Stimulated activated CD4-positive, alpha-beta T cell treated with anti-CD3 and anti-CD28 coated beads, Interleukin-4, amount 100 ng/mL, for 1 hour (primary cell): ENCODE data around the gene ADAM20.
"Not testable (repeated sequence)": the region's sequence is repeated elsewhere in the genome, so short reads cannot be mapped to it uniquely, and the experiment has no call there.

Source experiments
- DNase-seq: peaks from one replicate; pipeline ENCODE4 v3.0.0-alpha.2; 2020

ADAM20 gene

DNA sequence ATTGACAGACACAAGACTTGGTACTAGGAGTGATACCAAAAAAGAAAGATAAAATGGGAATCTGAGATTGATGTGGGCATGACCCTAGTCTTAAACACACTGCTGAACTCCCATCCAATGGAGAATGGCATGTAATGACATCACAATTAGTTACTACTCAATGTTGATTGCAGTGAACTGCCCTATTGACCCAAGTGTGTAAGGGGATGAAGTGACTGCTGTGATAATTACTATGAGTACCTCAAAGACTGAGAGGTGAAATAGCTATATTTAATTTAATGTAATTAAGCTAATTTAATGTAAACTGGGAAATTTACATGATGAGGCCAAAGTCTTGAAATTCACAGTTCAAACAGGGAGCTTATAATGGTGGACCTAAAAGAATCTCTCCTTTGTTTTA is at the start of gene ADAM20:
Gene ADAM20, minus strand, starts transcription at position 101 of the 400 bp plus-strand sequence. CDS start 10,247 bp downstream, outside the sequence.
- DNase-seq = no peak

DNA sequence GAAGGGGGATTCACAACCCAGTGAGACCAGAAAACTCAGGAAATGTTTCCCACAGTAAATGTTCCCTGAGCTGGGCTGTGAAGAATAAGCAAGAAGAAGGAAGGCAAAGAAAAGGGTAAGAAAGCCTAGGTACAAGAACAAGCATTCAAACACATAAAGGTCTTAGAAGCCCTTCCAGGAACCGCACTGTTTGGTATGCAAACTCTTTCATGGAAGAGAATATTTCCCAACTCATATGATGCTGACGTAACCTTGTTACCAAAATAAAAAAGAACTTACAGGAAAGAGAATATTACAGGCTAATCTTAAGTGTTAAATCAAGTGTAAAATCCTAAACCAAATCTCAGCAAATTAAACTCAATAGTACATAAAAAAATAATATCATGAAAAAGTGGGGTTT is 42.1 kb upstream of the ADAM20 start:
- DNase-seq = no peak

DNA sequence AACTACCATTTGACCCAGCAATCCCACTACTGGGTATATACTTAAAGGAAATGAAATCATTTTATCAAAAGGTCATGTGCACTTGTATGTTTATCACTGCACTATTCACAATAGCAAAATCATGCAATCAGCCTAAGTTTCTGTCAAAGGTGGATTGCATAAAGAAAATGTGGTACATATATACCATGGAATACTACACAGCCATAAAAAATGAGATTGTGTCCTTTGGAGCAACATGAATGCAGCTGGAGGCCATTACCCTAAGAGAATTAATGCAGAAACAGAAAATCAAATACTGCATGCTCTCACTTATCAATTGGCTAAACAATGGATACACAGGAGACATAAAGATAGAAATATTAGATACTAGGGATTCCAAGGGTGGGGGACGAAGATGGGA is 38.2 kb upstream of the ADAM20 start:
- no peak for DNase-seq

DNA sequence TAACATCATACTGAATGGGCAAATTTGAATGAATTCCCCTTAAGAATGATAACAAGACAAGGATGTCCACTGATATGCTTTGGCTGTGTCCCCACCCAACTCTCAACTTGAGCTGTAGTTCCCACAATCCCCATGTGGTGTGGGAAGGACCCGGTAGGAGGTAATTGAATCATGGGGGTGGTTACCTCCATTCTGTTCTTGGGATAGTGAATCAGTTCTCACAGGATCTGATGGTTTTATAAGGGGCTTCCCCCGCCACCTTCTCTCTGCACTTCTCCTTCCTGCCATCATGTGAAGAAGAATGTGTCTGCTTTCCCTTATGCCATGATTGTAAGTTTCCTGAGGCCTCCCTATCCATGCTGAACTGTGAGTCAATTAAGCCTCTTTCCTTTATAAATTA is 36.3 kb upstream of the ADAM20 start:
- no peak for DNase-seq

DNA sequence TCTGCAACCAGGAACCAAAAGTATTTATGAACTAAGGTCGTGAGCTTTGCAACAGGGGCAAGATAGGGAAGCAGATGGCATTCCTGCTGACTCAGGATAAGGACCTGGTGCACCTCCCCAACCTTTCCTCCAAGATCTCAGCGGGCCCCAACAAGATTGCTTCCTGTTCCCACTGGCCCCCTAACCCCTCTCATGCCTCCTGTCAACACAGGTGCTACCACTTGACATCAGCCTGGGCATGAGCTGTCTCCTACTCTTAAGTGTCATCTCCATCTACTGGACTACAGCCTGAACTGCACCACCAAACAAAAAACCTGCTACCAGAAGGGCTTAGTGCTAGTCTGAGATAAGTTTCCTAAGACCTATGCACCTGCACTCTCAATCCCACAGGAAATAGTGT is 33.0 kb upstream of the ADAM20 start:
- no peak for DNase-seq

DNA sequence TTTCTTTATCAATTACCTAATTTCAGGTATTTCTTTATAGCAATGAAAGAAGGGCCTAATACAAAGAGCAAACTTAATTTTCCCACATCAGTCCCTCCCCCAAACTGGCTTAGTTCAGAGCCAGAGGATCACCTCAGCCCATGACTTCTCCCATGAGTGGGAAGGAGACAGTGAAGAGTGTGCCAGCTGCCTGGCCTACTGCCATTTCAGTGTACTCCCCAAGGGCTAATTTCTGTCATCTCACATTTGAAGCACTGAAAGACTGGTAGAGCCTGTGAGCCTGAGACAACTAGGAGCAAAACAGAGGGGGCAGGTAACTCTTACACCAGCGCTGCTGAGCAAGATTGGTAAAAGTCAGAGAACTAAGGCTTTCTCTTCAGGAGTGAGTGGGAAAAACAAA is 29.1 kb upstream of the ADAM20 start:
- DNase-seq = no peak

DNA sequence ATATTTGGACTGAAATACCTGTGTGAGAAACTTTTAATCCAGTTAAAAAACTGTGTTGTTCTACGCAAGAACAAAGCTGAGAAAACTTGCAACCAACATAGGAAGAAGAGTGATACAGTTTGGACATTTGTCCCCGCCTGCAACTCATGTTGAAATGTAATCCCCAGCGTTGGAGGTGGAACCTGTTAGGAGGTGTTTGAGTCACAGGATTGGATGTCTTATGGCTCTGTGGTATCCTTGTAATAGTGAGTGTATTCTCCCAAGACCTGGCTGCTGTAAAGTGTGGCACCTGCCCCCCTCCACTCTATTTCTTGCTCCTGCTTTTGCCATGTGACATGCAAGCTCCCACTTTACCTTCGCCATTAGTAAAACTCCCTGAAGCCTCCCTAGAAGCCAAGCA is 28.6 kb upstream of the ADAM20 start:
- DNase-seq = no peak

DNA sequence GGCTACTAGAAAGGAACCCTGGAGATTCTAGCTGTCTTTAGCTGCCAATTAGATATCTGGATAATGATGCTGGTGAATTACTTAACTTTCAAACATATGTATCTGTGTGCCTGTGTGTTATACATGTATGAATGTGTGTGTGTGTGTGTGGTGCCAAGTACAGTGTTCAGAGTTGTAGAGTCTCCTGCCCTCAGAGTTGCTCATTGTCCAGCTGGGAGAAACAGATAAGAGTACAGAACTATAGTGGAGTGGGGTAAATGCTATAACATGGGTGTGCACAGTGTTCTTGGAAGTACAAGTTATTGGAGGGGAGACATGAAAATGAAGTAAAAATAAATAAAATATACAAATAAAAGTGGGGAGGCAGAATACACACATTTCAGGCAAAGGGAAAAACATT is 23.6 kb upstream of the ADAM20 start:
- DNase-seq = no peak

DNA sequence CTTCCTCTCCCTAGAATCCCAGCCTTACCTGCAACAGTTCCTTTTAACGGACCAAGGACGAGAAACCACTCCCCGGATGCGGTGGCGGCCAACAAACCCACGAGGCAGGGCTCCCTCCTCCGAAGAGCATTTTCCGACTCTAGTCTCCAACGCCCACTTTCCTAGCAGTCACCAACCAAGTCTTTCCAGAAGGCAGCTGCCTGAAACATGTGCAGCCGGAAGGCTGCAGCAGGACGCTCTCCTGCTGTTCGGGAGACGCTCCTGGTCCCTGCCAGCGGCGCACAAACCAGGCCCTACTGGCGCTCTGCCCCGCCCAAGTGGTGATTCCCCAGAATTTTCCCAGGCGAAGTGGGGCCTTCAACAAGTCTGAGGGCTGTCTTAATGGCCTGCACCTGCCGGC is 21.1 kb upstream of the ADAM20 start:
- DNase-seq = no peak

DNA sequence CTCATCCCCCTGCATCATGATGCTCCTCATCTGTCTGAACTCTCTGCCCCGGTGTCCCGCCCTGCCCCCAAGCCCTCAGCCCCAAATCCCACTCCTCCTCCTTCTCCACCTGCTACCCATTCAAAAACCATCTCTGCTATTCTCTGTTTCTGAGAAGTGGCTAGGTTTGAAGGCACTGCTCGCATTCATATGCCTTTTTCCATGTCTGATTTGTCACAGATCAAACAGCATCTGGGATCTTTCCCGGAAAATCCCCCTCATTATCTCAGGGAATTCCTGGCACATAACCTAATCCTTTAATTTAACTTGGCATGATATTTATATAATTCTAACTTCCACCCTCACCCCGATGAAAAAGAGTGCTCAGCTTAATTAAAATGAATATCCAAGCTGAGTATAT is 3.3 kb upstream of the ADAM20 start:
- DNase-seq = no peak

DNA sequence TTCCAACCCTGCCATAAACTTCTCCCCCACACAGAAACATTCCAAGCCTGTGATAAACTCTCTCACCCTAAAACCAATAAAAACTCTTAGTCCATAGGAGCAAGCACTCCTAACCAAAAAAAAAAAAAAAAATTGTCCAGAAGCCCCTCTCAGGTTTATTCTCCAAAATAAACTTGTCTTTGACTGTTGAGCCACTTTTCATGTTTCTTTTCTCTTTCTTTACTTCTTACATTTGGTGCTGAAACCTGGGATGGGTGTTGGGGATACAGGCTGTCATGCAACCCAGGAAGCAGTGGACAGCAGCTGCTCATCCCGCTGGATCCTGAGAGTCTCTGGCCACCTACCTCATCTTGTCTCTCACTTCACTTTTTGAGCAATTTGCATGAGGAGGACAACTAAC is 2.0 kb upstream of the ADAM20 start:
- no peak for DNase-seq

DNA sequence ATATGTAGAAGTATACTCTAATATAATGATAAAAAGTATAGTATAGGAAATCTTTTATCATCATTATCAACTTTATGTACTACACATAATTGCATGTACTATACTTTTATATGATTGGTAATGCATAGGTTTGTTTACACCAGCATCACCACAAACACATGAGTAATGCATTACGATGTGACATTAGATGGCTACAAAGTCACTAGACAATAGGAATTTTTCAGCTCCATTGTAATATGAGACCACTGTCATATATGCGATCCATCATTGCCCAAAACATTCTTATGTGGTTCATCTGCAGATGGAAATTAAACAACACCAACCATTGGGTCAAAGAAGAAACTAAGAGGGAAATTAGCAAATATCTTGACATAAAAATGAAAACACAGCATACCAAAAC is 4.4 kb downstream of the ADAM20 start:
- no peak for DNase-seq

DNA sequence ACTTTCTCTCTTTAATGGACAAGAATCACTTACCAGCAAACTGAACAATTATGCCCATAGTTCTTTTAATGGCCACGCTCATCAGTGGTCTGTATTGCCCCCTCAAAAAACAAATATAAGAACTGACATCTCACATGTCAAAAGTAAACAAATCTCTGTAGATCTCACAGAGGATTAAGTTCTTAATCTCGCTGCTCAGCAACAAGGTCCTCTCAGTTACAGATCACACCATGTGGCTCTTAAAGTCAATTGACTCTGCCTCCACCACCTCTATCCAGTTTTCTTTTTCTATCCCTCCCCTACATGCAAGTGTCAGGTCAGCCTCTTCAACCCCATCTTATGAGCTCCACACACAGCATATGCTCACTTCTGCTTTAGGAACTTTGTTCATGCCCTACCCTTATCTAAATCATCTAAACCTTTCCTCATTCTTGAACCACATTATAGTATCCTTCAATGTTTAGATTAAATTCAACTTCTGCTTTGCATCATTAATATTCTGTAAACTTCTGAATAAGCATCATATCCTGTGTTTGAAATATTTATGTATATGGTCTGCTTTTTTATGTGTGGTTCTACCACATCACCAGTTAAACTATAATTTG is 7.2 kb downstream of the ADAM20 start:
- DNase-seq = no peak

DNA sequence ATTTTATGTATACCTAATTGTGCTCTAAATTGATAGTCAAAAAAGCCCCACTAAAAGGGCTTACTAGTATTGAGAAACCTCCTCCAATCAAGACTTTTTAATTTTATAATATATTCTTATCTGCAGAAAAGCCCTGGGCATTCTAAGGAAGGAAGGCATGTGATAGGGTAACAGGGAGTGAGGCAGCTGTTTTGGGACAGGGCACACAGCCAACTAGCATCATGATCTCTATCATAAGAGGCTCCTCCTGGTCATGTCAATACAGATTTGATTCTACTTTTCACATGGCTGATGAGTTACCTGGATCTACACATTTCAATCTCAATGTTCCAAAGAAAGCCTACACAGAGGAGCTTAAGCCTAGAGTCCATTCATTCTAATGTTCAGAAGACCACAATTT is 9.1 kb downstream of the ADAM20 start:
- no peak for DNase-seq

DNA sequence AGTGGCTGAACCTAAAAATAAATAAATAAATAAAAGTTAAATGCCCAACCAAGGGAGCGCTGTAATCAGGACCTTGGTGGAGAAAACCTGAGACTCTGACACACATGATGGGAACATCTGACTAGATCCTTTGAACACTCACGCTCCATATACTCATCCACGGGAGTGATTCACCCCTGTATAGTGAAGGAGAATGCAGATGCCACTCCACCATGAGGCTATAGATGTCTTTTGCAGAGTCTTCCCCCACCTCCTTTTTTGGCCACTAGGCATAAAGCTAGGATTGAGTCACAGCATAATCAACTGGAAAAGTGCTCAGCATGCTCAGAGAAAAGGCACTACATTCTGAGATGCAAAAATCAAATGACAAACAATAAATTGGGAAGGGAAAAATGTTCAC is 19.0 kb downstream of the ADAM20 start:
- no peak for DNase-seq

DNA sequence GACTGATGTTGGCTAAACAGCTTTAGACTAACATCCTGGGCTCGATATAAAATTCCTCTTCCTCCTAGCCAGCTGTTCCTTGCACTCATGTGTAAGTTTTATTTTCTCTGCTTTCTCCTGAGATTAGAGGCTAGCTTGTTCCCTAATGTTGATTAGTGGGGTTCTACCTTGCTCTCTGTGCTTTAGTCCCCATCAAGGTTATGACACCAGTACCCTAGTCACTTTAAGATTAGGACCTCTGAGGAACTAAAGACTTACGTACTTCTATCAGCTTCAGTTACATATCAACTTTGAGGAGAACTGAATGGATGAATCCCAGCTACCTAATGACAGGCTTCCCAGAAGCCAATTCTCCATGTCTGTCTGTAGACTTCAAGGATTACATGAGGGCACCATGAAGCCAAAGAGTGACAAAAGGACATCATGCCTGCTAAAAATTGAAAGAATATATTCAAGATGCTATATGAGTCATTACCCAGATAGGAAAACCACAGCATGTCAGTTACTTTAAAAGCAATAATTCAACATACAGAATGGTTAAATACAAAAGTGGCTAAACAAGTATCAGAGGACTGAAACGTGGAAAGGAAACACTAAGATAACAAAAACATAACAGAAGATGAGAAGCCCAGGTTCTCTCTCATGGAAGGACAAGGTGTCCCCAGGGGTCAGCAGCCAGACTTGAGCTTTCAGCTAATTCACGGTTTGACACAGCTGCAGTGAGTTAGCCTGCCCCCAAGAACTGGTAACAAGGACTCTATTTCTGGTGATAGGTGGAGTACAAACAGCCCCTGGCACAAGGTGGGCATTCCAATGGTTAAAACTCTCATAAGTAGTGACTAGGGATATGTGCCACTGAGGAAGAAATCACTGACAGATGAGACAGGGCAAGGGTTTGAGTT is 20.4 kb downstream of the ADAM20 start:
- no peak for DNase-seq

DNA sequence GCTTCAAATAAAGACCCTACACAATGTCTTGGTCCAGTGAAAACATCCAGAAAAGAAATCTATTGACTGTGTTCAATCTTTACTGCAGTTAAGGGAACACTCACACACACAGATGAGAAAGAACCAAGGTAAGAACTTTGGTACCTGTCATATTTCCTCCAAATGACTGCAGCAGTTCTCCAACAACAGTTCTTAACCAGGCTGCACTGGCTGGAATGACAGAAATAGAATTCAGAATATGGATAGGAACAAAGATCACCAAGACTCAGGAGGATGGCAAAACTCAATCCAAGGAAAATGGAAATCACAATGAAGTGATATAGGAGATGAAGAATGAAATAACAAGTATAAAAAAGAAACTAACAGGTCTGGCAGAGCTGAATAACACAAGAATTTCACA is 36.6 kb downstream of the ADAM20 start:
- no peak for DNase-seq

DNA sequence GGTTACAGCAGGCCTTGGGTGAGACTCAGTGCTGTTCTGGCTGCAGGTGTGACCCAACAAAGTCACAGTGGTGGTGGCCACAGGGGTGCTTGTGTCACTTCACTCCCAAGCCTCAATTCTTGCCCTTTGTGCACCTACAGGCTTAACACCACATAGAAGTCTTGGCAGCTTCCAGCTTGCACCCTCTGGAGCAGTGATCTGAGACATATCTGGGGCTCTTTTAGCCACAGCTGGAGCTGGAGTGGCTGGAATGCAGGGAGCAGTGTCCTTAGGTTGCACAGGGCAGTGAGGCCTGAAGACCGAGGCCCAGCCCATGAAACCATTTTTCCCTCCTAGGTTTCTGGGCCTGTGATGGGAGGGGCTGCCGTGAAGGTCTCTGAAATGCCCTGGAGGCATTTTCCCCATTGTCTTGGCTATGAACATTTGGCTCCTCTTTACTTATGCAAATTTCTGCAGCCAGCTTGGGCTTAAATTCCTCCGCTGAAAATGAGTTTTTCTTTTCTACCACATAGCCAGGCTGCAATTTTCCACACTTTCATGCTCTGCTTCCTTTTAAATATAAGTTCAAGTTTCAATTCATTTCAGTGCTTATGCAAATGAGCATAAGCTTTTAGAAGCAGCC is 45.1 kb downstream of the ADAM20 start:
- no peak for DNase-seq

DNA sequence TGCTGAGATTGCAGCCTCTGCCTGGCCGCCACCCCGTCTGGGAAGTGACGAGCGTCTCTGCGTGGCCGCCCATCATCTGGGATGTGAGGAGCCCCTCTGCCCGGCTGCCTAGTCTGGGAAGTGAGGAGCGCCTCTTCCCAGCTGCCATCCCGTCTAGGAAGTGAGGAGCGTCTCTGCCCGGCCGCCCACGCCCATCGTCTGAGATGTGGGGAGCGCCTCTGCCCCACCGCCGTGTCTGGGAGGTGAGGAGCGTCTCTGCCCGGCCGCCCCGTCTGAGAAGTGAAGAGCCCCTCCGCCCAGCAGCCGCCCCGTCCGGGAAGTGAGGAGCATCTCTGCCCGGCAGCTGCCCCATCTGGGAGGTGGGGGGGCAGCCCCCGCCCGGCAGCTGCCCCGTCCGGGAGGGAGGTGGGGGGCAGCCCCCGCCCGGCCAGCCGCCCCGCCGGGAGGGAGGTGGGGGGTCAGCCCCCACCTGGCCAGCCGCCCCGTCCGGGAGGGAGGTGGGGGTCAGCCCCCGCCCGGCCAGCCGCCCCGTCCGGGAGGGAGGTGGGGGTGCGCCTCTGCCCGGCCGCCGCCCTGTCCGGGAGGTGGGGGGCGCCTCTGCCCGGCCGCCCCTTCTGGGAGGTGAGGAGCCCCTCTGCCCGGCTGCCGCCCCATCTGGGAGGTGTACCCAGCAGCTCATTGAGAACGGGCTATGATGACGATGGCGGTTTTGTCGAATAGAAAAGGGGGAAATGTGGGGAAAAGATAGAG is 57.3 kb downstream of the ADAM20 start:
- DNase-seq = not testable (repeated sequence)

DNA sequence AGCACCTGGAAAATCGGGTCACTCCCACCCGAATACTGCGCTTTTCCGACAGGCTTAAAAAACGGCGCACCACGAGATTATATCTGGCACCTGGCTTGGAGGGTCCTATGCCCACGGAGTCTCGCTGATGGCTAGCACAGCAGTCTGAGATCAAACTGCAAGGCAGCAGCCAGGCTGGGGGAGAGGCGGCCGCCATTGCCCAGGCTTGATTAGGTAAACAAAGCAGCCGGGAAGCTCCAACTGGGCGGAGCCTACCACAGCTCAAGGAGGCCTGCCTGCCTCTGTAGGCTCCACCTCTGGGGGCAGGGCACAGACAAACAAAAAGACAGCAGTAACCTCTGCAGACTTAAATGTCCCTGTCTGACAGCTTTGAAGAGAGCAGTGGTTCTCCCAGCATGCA is 59.3 kb downstream of the ADAM20 start:
- DNase-seq = not testable (repeated sequence)

DNA sequence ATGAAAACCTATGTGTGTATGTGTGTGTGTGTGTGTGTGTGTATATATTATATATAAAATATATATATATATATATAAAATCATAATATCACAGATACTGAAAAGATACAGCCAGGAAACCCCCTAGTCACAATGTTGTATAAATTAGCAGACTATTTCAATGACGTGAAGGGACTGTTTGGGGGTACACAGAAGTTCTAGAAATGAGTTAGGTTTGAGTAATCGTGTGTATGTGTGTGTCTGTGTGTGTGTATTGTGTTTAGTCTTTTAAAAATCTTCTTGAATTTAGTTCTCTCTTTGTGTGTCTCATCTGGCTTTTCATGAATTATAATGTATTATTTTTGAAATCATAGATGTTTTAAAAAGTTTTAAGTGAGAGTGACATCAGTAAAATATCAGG is 61.0 kb downstream of the ADAM20 start:
- DNase-seq = no peak
